ENCODE data around the gene ADGRD1. TPM values are rescaled to one million over a fixed set of nuclear protein-coding genes. Genes with fewer than 3 reads are reported as not detected.
"Not testable (repeated sequence)": the region's sequence is repeated elsewhere in the genome, so short reads cannot be mapped to it uniquely, and the experiment has no call there.

Gene ADGRD1
- total RNA-seq, 1 experiment from 2014 or later = 0.05 TPM

GRCh38 chr12:130992979-130993538, 39.4 kb downstream of the ADGRD1 start:
- no peak for DNase-seq (ENCODE audit: low read depth, low spot score)
- in situ Hi-C loops (cut with HindIII; ENCODE audit: low pct_unique_long_range_greater_than_20kb, low sequenced_read_pairs) = no loop called here

GRCh38 chr12:130993759-130994670, 40.3 kb downstream of the ADGRD1 start:
- in situ Hi-C loops (cut with HindIII; ENCODE audit: low pct_unique_long_range_greater_than_20kb, low sequenced_read_pairs) = no loop called here
- no peak for DNase-seq (ENCODE audit: low read depth, low spot score)

GRCh38 chr12:130994821-130995375, 41.2 kb downstream of the ADGRD1 start:
- in situ Hi-C loops (cut with HindIII; ENCODE audit: low pct_unique_long_range_greater_than_20kb, low sequenced_read_pairs) = no loop called here
- DNase-seq (ENCODE audit: low read depth, low spot score) = no peak

GRCh38 chr12:130995386-130995969, 41.8 kb downstream of the ADGRD1 start:
- DNase-seq (ENCODE audit: low read depth, low spot score); in situ Hi-C loops (cut with HindIII; ENCODE audit: low pct_unique_long_range_greater_than_20kb, low sequenced_read_pairs): not testable (repeated sequence)

- in situ Hi-C loops (cut with HindIII; ENCODE audit: low pct_unique_long_range_greater_than_20kb, low sequenced_read_pairs) = no loop called here
- no peak for DNase-seq (ENCODE audit: low read depth, low spot score)
Measured at GRCh38 chr12:130998136-130998535, 44.4 kb downstream of the ADGRD1 start.

- in situ Hi-C loops (cut with HindIII; ENCODE audit: low pct_unique_long_range_greater_than_20kb, low sequenced_read_pairs) = no loop called here
- no peak for DNase-seq (ENCODE audit: low read depth, low spot score)
Measured at GRCh38 chr12:131000000-131000486, 46.3 kb downstream of the ADGRD1 start.

- no peak for DNase-seq (ENCODE audit: low read depth, low spot score)
Measured at GRCh38 chr12:131001493-131001892, 47.8 kb downstream of the ADGRD1 start.

GRCh38 chr12:131002216-131002631, 48.5 kb downstream of the ADGRD1 start:
- DNase-seq (ENCODE audit: low read depth, low spot score) = no peak
- in situ Hi-C loops (cut with HindIII; ENCODE audit: low pct_unique_long_range_greater_than_20kb, low sequenced_read_pairs) = no loop called here

More at GRCh38 chr12:131001493-131001892, 47.8 kb downstream of the ADGRD1 start:
- in situ Hi-C loops (cut with HindIII; ENCODE audit: low pct_unique_long_range_greater_than_20kb, low sequenced_read_pairs) = no loop called here

- DNase-seq (ENCODE audit: low read depth, low spot score) = no peak
- in situ Hi-C loops (cut with HindIII; ENCODE audit: low pct_unique_long_range_greater_than_20kb, low sequenced_read_pairs) = no loop called here
Measured at GRCh38 chr12:131003036-131003715, 49.5 kb downstream of the ADGRD1 start.

- in situ Hi-C loops (cut with HindIII; ENCODE audit: low pct_unique_long_range_greater_than_20kb, low sequenced_read_pairs) = no loop called here
- DNase-seq (ENCODE audit: low read depth, low spot score) = no peak
Measured at GRCh38 chr12:131003716-131004045, 50.0 kb downstream of the ADGRD1 start.

GRCh38 chr12:131004166-131004565, 50.5 kb downstream of the ADGRD1 start:
- DNase-seq (ENCODE audit: low read depth, low spot score) = no peak
- in situ Hi-C loops (cut with HindIII; ENCODE audit: low pct_unique_long_range_greater_than_20kb, low sequenced_read_pairs) = no loop called here

GRCh38 chr12:131005161-131006035, 51.7 kb downstream of the ADGRD1 start:
- peak; percentile 24 for DNase-seq (ENCODE audit: low read depth, low spot score)
- in situ Hi-C loops (cut with HindIII; ENCODE audit: low pct_unique_long_range_greater_than_20kb, low sequenced_read_pairs) = no loop called here

GRCh38 chr12:131006036-131006735, 52.5 kb downstream of the ADGRD1 start:
- in situ Hi-C loops (cut with HindIII; ENCODE audit: low pct_unique_long_range_greater_than_20kb, low sequenced_read_pairs) = no loop called here
- no peak for DNase-seq (ENCODE audit: low read depth, low spot score)

- no peak for DNase-seq (ENCODE audit: low read depth, low spot score)
- in situ Hi-C loops (cut with HindIII; ENCODE audit: low pct_unique_long_range_greater_than_20kb, low sequenced_read_pairs) = no loop called here
Measured at GRCh38 chr12:131007031-131007739, 53.5 kb downstream of the ADGRD1 start.

- no peak for DNase-seq (ENCODE audit: low read depth, low spot score)
- in situ Hi-C loops (cut with HindIII; ENCODE audit: low pct_unique_long_range_greater_than_20kb, low sequenced_read_pairs) = no loop called here
Measured at GRCh38 chr12:131007740-131008117, 54.0 kb downstream of the ADGRD1 start.
